ENCODE data around the gene ACOT12. TPM values are rescaled to one million over a fixed set of nuclear protein-coding genes. Genes with fewer than 3 reads are reported as not detected.

The ACOT12 gene
- total RNA-seq, 1 donor from 2014 or later, result not detected

- DNase-seq (ENCODE audit: low spot score in 2 of 2, unreplicated experiment in 2 of 2), result no peak
- Mint-ChIP-seq H3K36me3 (peaks cover 5% of the 10 kb centered on the region), H3K27ac (peak overlapping the region; percentile 32), H3K4me1 (peaks cover 15% of the 10 kb centered on the region), H3K27me3 (ENCODE audit: low read depth) (no peaks in the 10 kb centered on the region), H3K4me3 (no peak overlapping the region), H3K9me3 (no peaks in the 10 kb centered on the region)
- TF ChIP-seq, protein P1, sequence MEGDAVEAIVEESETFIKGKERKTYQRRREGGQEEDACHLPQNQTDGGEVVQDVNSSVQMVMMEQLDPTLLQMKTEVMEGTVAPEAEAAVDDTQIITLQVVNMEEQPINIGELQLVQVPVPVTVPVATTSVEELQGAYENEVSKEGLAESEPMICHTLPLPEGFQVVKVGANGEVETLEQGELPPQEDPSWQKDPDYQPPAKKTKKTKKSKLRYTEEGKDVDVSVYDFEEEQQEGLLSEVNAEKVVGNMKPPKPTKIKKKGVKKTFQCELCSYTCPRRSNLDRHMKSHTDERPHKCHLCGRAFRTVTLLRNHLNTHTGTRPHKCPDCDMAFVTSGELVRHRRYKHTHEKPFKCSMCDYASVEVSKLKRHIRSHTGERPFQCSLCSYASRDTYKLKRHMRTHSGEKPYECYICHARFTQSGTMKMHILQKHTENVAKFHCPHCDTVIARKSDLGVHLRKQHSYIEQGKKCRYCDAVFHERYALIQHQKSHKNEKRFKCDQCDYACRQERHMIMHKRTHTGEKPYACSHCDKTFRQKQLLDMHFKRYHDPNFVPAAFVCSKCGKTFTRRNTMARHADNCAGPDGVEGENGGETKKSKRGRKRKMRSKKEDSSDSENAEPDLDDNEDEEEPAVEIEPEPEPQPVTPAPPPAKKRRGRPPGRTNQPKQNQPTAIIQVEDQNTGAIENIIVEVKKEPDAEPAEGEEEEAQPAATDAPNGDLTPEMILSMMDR (IDR thresholded peaks at IDR 0.05; ENCODE audit: unreplicated experiment), result no peak
These were observed 28.7 kb upstream of the ACOT12 start for GRCh38 chr5:81422671-81423070.

DNA sequence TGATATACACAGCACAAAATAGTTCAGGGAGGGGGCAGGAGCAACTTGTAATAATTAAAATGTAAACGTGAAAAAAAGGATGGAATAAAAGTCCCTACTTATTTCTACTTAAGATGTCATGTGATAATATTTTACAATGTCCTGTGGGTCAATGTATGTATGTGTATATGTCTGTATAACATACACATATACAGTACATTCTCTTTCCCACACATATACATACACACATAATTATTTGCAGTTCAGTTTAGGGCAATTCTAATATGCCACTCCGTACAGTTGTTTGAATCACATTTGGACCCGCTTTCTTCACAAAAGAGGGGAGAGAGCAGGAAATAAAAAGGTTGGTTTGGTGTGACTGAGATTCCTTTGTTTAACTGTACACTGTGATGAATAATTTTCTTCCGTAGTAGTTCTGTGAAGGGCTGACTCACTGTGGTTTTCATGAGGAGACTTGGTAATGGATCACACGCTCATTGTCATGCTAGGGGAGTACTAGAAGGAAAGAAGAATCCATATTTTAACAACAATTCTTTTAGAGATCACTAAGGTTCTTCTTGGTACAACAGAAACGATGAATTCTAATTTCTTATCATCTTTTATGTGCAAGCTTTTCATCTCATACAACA, 26.2 kb upstream of the ACOT12 start:
- H3K4me1 Mint-ChIP-seq, result peaks cover 3% of the 10 kb centered on the region
- H3K27ac Mint-ChIP-seq, result peak overlapping the region; percentile 3
- TF ChIP-seq, protein P1 (IDR thresholded peaks at IDR 0.05; ENCODE audit: unreplicated experiment), result no peak
- peaks cover 7% of the 10 kb centered on the region for H3K36me3 Mint-ChIP-seq
- no peaks in the 10 kb centered on the region for H3K27me3 Mint-ChIP-seq (ENCODE audit: low read depth)
- no peak for DNase-seq (ENCODE audit: low spot score in 2 of 2, unreplicated experiment in 2 of 2)
- H3K4me3 Mint-ChIP-seq, result no peak overlapping the region
- no peaks in the 10 kb centered on the region for H3K9me3 Mint-ChIP-seq

- H3K27me3 Mint-ChIP-seq (ENCODE audit: low read depth), result no peaks in the 10 kb centered on the region
- H3K36me3 Mint-ChIP-seq, result peaks cover 9% of the 10 kb centered on the region
- TF ChIP-seq, protein P1 (IDR thresholded peaks at IDR 0.05; ENCODE audit: unreplicated experiment), result no peak
These were observed 24.7 kb upstream of the ACOT12 start for GRCh38 chr5:81418606-81419005.

GRCh38 chr5:81417052-81417451, 23.1 kb upstream of the ACOT12 start:
- Mint-ChIP-seq H3K27ac (no peak overlapping the region), H3K4me3 (no peak overlapping the region), H3K27me3 (ENCODE audit: low read depth) (no peaks in the 10 kb centered on the region), H3K36me3 (peaks cover 9% of the 10 kb centered on the region), H3K9me3 (no peaks in the 10 kb centered on the region), H3K4me1 (peaks cover 3% of the 10 kb centered on the region)
- no peak for DNase-seq (ENCODE audit: low spot score in 2 of 2, unreplicated experiment in 2 of 2)
- TF ChIP-seq, protein P1 (IDR thresholded peaks at IDR 0.05; ENCODE audit: unreplicated experiment), result no peak

More at GRCh38 chr5:81418606-81419005, 24.7 kb upstream of the ACOT12 start:
- Mint-ChIP-seq H3K4me1 (peaks cover 3% of the 10 kb centered on the region), H3K27ac (no peak overlapping the region), H3K9me3 (no peaks in the 10 kb centered on the region), H3K4me3 (no peak overlapping the region)
- no peak for DNase-seq (ENCODE audit: low spot score in 2 of 2, unreplicated experiment in 2 of 2)

- Mint-ChIP-seq H3K36me3 (peaks cover 5% of the 10 kb centered on the region), H3K4me1 (peaks cover 19% of the 10 kb centered on the region), H3K27me3 (ENCODE audit: low read depth) (no peaks in the 10 kb centered on the region), H3K27ac (no peak overlapping the region), H3K9me3 (no peaks in the 10 kb centered on the region), H3K4me3 (no peak overlapping the region)
- TF ChIP-seq, protein P1 (IDR thresholded peaks at IDR 0.05; ENCODE audit: unreplicated experiment), result no peak
- DNase-seq (ENCODE audit: low spot score in 2 of 2, unreplicated experiment in 2 of 2), result no peak
These were observed 16.0 kb upstream of the ACOT12 start for GRCh38 chr5:81409896-81410295.
